ENCODE results near the gene TMEM175.

TMEM175 gene

DNA sequence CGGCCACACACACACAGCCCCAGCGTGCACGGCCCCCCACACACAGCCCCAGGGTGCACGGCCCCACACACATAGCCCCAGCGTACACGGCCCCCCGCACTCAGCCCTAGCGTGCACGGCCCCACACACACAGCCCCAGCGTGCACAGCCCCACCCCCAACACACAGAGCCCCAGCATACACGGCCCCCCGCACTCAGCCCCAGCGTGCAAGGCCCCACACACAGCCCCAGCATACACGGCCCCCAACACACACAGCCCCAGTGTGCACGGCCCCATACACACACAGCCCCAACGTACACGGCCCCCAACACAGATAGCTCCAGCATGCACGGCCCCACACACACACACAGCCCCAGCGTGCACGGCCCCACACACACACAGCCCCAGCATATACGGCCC lies 17.7 kb upstream of the TMEM175 start:
- ATAC-seq, result no peak

DNA sequence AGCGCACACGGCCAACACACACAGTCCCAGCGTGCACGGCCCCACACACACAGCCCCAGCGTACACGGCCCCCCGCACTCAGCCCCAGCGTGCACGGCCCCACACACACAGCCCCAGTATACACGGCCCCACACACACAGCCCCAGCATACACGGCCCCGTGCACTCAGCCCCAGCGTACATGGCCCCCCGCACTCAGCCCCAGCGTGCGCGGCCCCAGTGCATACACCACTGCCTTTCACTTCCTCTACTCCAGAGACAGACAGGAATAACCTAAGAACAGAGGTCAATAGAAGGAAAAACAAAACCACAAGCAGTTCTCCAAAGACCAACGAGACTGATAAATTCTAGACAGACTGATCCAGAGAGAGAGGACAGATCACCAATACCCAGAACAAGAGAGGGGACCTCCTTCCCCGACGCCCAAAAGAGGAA lies 17.2 kb upstream of the TMEM175 start:
- TF ChIP-seq OSR1 (CRISPR knock-in tag; IDR thresholded peaks at IDR 0.05), result no peak
- TF ChIP-seq, protein P1, sequence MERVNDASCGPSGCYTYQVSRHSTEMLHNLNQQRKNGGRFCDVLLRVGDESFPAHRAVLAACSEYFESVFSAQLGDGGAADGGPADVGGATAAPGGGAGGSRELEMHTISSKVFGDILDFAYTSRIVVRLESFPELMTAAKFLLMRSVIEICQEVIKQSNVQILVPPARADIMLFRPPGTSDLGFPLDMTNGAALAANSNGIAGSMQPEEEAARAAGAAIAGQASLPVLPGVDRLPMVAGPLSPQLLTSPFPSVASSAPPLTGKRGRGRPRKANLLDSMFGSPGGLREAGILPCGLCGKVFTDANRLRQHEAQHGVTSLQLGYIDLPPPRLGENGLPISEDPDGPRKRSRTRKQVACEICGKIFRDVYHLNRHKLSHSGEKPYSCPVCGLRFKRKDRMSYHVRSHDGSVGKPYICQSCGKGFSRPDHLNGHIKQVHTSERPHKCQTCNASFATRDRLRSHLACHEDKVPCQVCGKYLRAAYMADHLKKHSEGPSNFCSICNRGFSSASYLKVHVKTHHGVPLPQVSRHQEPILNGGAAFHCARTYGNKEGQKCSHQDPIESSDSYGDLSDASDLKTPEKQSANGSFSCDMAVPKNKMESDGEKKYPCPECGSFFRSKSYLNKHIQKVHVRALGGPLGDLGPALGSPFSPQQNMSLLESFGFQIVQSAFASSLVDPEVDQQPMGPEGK (CRISPR knock-in tag; IDR thresholded peaks at IDR 0.05; ENCODE audit: borderline replicate concordance), result no peak
- ATAC-seq, result no peak

More for the DNA sequence above, 17.7 kb upstream of the TMEM175 start:
- TF ChIP-seq, protein P1 (CRISPR knock-in tag; IDR thresholded peaks at IDR 0.05; ENCODE audit: borderline replicate concordance), result no peak
- TF ChIP-seq OSR1 (CRISPR knock-in tag; IDR thresholded peaks at IDR 0.05), result no peak
- TF ChIP-seq ISL1 (CRISPR knock-in tag; IDR thresholded peaks at IDR 0.05), result no peak
- no peak for TF ChIP-seq TCF4 (CRISPR knock-in tag; IDR thresholded peaks at IDR 0.05; ENCODE audit: borderline replicate concordance)

DNA sequence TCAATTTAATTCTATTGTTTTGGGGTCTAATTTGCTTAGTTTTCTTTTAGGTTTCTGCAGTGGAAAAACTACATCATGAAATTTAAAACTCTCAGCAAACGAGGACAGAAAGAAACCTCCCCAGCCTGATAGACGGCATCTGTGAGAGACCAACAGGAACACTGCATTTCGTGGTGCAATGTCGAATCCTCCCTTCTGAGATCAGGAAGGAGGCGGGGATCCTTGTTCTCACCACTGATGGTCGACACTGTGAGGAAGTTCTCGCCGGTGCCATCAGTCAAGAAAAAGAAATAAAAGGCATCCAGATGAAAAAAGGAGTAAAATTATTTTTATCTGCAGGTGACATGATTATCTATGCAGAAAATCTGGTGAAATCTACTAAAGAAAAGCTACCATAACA lies 16.7 kb upstream of the TMEM175 start:
- ATAC-seq, result no peak
- TF ChIP-seq ZNF70 (CRISPR knock-in tag; IDR thresholded peaks at IDR 0.05) (no peak), ZNF8 (CRISPR knock-in tag; IDR thresholded peaks at IDR 0.05) (no peak), ESRRG (CRISPR knock-in tag; IDR thresholded peaks at IDR 0.05) (no peak), BACH2 (CRISPR knock-in tag; IDR thresholded peaks at IDR 0.05; ENCODE audit: borderline replicate concordance) (no peak), ZC3H10 (CRISPR knock-in tag; IDR thresholded peaks at IDR 0.05) (no peak), TCF4 (CRISPR knock-in tag; IDR thresholded peaks at IDR 0.05; ENCODE audit: borderline replicate concordance) (no peak), ARNTL (CRISPR knock-in tag; IDR thresholded peaks at IDR 0.05; ENCODE audit: borderline replicate concordance, low read depth) (no peak), SNAI2 (CRISPR knock-in tag; IDR thresholded peaks at IDR 0.05) (no peak), CSRNP3 (CRISPR knock-in tag; IDR thresholded peaks at IDR 0.05) (no peak), ISL1 (CRISPR knock-in tag; IDR thresholded peaks at IDR 0.05) (no peak), ZNF565 (CRISPR knock-in tag; conservative IDR thresholded peaks at IDR 0.05; ENCODE audit: low read depth) (no peak), PPARA (CRISPR knock-in tag; IDR thresholded peaks at IDR 0.05; ENCODE audit: borderline replicate concordance) (no peak), OSR1 (CRISPR knock-in tag; IDR thresholded peaks at IDR 0.05) (no peak), TOX (CRISPR knock-in tag; IDR thresholded peaks at IDR 0.05; ENCODE audit: borderline replicate concordance) (no peak), GLIS3 (CRISPR knock-in tag; IDR thresholded peaks at IDR 0.05) (no peak), ZFP3 (CRISPR knock-in tag; IDR thresholded peaks at IDR 0.05) (no peak), CSDC2 (CRISPR knock-in tag; IDR thresholded peaks at IDR 0.05) (no peak)
- TF ChIP-seq, protein P2, sequence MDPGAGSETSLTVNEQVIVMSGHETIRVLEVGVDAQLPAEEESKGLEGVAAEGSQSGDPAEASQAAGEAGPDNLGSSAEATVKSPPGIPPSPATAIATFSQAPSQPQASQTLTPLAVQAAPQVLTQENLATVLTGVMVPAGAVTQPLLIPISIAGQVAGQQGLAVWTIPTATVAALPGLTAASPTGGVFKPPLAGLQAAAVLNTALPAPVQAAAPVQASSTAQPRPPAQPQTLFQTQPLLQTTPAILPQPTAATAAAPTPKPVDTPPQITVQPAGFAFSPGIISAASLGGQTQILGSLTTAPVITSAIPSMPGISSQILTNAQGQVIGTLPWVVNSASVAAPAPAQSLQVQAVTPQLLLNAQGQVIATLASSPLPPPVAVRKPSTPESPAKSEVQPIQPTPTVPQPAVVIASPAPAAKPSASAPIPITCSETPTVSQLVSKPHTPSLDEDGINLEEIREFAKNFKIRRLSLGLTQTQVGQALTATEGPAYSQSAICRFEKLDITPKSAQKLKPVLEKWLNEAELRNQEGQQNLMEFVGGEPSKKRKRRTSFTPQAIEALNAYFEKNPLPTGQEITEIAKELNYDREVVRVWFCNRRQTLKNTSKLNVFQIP (CRISPR knock-in tag; IDR thresholded peaks at IDR 0.05; ENCODE audit: borderline replicate concordance, low read depth), result no peak
- TF ChIP-seq, protein P3, sequence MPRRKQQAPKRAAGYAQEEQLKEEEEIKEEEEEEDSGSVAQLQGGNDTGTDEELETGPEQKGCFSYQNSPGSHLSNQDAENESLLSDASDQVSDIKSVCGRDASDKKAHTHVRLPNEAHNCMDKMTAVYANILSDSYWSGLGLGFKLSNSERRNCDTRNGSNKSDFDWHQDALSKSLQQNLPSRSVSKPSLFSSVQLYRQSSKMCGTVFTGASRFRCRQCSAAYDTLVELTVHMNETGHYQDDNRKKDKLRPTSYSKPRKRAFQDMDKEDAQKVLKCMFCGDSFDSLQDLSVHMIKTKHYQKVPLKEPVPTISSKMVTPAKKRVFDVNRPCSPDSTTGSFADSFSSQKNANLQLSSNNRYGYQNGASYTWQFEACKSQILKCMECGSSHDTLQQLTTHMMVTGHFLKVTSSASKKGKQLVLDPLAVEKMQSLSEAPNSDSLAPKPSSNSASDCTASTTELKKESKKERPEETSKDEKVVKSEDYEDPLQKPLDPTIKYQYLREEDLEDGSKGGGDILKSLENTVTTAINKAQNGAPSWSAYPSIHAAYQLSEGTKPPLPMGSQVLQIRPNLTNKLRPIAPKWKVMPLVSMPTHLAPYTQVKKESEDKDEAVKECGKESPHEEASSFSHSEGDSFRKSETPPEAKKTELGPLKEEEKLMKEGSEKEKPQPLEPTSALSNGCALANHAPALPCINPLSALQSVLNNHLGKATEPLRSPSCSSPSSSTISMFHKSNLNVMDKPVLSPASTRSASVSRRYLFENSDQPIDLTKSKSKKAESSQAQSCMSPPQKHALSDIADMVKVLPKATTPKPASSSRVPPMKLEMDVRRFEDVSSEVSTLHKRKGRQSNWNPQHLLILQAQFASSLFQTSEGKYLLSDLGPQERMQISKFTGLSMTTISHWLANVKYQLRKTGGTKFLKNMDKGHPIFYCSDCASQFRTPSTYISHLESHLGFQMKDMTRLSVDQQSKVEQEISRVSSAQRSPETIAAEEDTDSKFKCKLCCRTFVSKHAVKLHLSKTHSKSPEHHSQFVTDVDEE (CRISPR knock-in tag; IDR thresholded peaks at IDR 0.05), result no peak
- TF ChIP-seq, protein P1 (CRISPR knock-in tag; IDR thresholded peaks at IDR 0.05; ENCODE audit: borderline replicate concordance), result no peak

Measured in SK-N-SH treated with all-trans-retinoic acid at 6 μM for 48 hours (cell line).